Astrocyte (in vitro differentiated cells and primary cell): ENCODE results near the gene OPCML. TPM values are rescaled to one million over a fixed set of nuclear protein-coding genes. Genes with fewer than 3 reads are reported as not detected.

ENCODE experiments used
- DNase-seq: peaks from one replicate; pipeline ENCODE4 v3.0.0-alpha.2; 2010; ENCODE audit warnings: low read depth
- FAIRE-seq: peaks from 2 replicates; lab custom pipeline; 2011; peaks lifted over from hg19 to GRCh38; lab: Jason Lieb, UNC
- H2AFZ ChIP-seq: 2 replicates; pipeline ENCODE4 v1.6.0; 2012; ENCODE audit warnings: low read depth, low read length, inconsistent platforms
- H3K27ac ChIP-seq: 2 replicates; pipeline ENCODE4 v1.5.1; 2011; ENCODE audit warnings: low read depth, low read length, inconsistent platforms
- H3K27me3 ChIP-seq: 2 replicates; pipeline ENCODE4 v1.6.0; 2011; ENCODE audit warnings: low read length, inconsistent platforms; ENCODE audit not compliant: insufficient read depth
- H3K36me3 ChIP-seq: 2 replicates; pipeline ENCODE4 v1.5.1; 2011; ENCODE audit warnings: low read length, inconsistent platforms; ENCODE audit not compliant: insufficient read depth
- H3K4me1 ChIP-seq: 2 replicates; pipeline ENCODE4 v1.5.1; 2011; ENCODE audit warnings: low read length, inconsistent platforms; ENCODE audit not compliant: insufficient read depth
- H3K4me2 ChIP-seq: 2 replicates; pipeline ENCODE4 v1.6.0; 2012; ENCODE audit warnings: low read length, inconsistent platforms
- H3K4me3 ChIP-seq: 2 replicates; pipeline ENCODE4 v1.5.1; 2011; ENCODE audit warnings: low read depth, mild to moderate bottlenecking, low read length, inconsistent platforms; ENCODE audit not compliant: insufficient read depth
- H3K79me2 ChIP-seq: 2 replicates; pipeline ENCODE4 v1.6.0; 2012; ENCODE audit warnings: mild to moderate bottlenecking, low read length, inconsistent platforms; ENCODE audit not compliant: insufficient read depth
- H3K9ac ChIP-seq: 2 replicates; pipeline ENCODE4 v1.6.0; 2012; ENCODE audit warnings: mild to moderate bottlenecking, low read length, inconsistent platforms
- H3K9me3 ChIP-seq: 2 replicates; pipeline ENCODE4 v1.5.1; 2012; ENCODE audit warnings: low read depth, mild to moderate bottlenecking, low read length, inconsistent platforms; ENCODE audit not compliant: insufficient read depth
- H4K20me1 ChIP-seq: 2 replicates; pipeline ENCODE4 v1.6.0; 2012; ENCODE audit warnings: low read length, inconsistent platforms; ENCODE audit not compliant: insufficient read depth
- H3K27ac Mint-ChIP-seq: one replicate; pipeline ENCODE4 v1.8.0; 2021; ENCODE audit warnings: mild to moderate bottlenecking, mixed read lengths; ENCODE audit not compliant: unreplicated experiment
- H3K27me3 Mint-ChIP-seq: one replicate; pipeline ENCODE4 v1.8.0; 2021; ENCODE audit warnings: low read depth, mixed read lengths; ENCODE audit not compliant: unreplicated experiment
- H3K36me3 Mint-ChIP-seq: one replicate; pipeline ENCODE4 v1.8.0; 2021; ENCODE audit warnings: low read depth, mixed read lengths; ENCODE audit not compliant: unreplicated experiment
- H3K4me1 Mint-ChIP-seq: one replicate; pipeline ENCODE4 v1.8.0; 2021; ENCODE audit warnings: low read depth, mixed read lengths; ENCODE audit not compliant: unreplicated experiment
- H3K4me3 Mint-ChIP-seq: one replicate; pipeline ENCODE4 v1.8.0; 2021; ENCODE audit warnings: mild to moderate bottlenecking, moderate library complexity, mixed read lengths; ENCODE audit not compliant: unreplicated experiment
- H3K9me3 Mint-ChIP-seq: one replicate; pipeline ENCODE4 v1.8.0; 2021; ENCODE audit warnings: mild to moderate bottlenecking, mixed read lengths; ENCODE audit not compliant: unreplicated experiment
- CTCF ChIP-seq: IDR thresholded peaks from 2 replicates; pipeline ENCODE4 v1.5.1; 2011; ENCODE audit warnings: low read depth, mild to moderate bottlenecking, inconsistent platforms, low read length, moderate library complexity; ENCODE audit not compliant: insufficient read depth
- EZH2 ChIP-seq: IDR thresholded peaks from 2 replicates; pipeline ENCODE4 v1.6.1; 2012; ENCODE audit warnings: mild to moderate bottlenecking, low read length, inconsistent platforms; ENCODE audit not compliant: insufficient read depth
- total RNA-seq: library from RNA; stranded (reverse); gene quantifications from 2 replicates; pipeline ENCODE4 v1.2.1, GENCODE V29; 2021

Gene OPCML
- total RNA-seq, 1 donor from 2014 or later, result 7.9 TPM

- H3K27me3 Mint-ChIP-seq, result peaks cover 45% of the 10 kb centered on the region
- Histone ChIP-seq H3K27ac (no peak overlapping the region), H4K20me1 (no peaks in the 10 kb centered on the region), H3K79me2 (no peaks in the 10 kb centered on the region), H3K9me3 (no peaks in the 10 kb centered on the region), H3K4me2 (no peak overlapping the region), H3K9ac (no peak overlapping the region), H3K4me1 (no peaks in the 10 kb centered on the region), H3K27me3 (peaks cover 2% of the 10 kb centered on the region), H3K4me3 (no peak overlapping the region), H2AFZ (no peak overlapping the region), H3K36me3 (no peaks in the 10 kb centered on the region)
- no peak overlapping the region for H3K27ac Mint-ChIP-seq
- peaks cover 3% of the 10 kb centered on the region for H3K9me3 Mint-ChIP-seq
- no peak for TF ChIP-seq EZH2
- TF ChIP-seq CTCF, result no peak
- no peak for DNase-seq
- no peak for FAIRE-seq
- H3K4me1 Mint-ChIP-seq, result no peaks in the 10 kb centered on the region
- no peak overlapping the region for H3K4me3 Mint-ChIP-seq
- no peaks in the 10 kb centered on the region for H3K36me3 Mint-ChIP-seq
These were observed 370.1 kb downstream of the OPCML start for GRCh38 chr11:133162227-133162626.

GRCh38 chr11:133160754-133161153 is 371.5 kb downstream of the OPCML start:
- H3K27ac Mint-ChIP-seq, result no peak overlapping the region
- DNase-seq (no peak), FAIRE-seq (no peak)
- Histone ChIP-seq H3K9me3 (no peaks in the 10 kb centered on the region), H3K27ac (no peak overlapping the region), H2AFZ (no peak overlapping the region), H3K36me3 (no peaks in the 10 kb centered on the region), H3K4me2 (no peak overlapping the region), H3K27me3 (peaks cover 5% of the 10 kb centered on the region), H3K4me3 (no peak overlapping the region), H3K9ac (no peak overlapping the region), H4K20me1 (no peaks in the 10 kb centered on the region), H3K79me2 (no peaks in the 10 kb centered on the region), H3K4me1 (no peaks in the 10 kb centered on the region)
- no peak overlapping the region for H3K4me3 Mint-ChIP-seq
- peaks cover 3% of the 10 kb centered on the region for H3K9me3 Mint-ChIP-seq
- no peak for TF ChIP-seq CTCF
- no peak for TF ChIP-seq EZH2
- H3K27me3 Mint-ChIP-seq, result peaks cover 53% of the 10 kb centered on the region
- H3K4me1 Mint-ChIP-seq, result peaks cover 2% of the 10 kb centered on the region
- H3K36me3 Mint-ChIP-seq, result no peaks in the 10 kb centered on the region

GRCh38 chr11:133156986-133157745 is 375.1 kb downstream of the OPCML start:
- Mint-ChIP-seq H3K9me3 (peaks cover 3% of the 10 kb centered on the region), H3K27me3 (peaks cover 45% of the 10 kb centered on the region), H3K27ac (no peak overlapping the region), H3K4me3 (no peak overlapping the region), H3K36me3 (no peaks in the 10 kb centered on the region), H3K4me1 (peaks cover 2% of the 10 kb centered on the region)
- Histone ChIP-seq H3K36me3 (no peaks in the 10 kb centered on the region), H3K27me3 (peaks cover 3% of the 10 kb centered on the region), H3K79me2 (no peaks in the 10 kb centered on the region), H3K9ac (no peak overlapping the region), H3K4me3 (no peak overlapping the region), H3K4me1 (no peaks in the 10 kb centered on the region), H3K27ac (no peak overlapping the region), H3K9me3 (no peaks in the 10 kb centered on the region), H4K20me1 (no peaks in the 10 kb centered on the region), H2AFZ (no peak overlapping the region), H3K4me2 (no peak overlapping the region)
- no peak for TF ChIP-seq EZH2
- TF ChIP-seq CTCF, result no peak
- FAIRE-seq, result no peak
- DNase-seq, result no peak
